Cardiac fibroblast (primary cell): Measurements from ENCODE around the gene MED16.
"Not testable (repeated sequence)": the region's sequence is repeated elsewhere in the genome, so short reads cannot be mapped to it uniquely, and the experiment has no call there.

Experiments
- DNase-seq, 2 donors: peaks; one replicate each; pipeline versions ENCODE4 v3.0.0 to v3.0.0-alpha.2; 2010; ENCODE audit warnings: low read depth in 2 of 2
- H3K4me3 ChIP-seq, 2 donors: replicated peaks in 1 of 2; 1 replicate in 1 of 2; 2 replicates in 1 of 2; pipeline ENCODE4 v1.5.1; 2011; ENCODE audit warnings: low read depth in 2 of 2, low read length in 2 of 2, mild to moderate bottlenecking in 2 of 2, moderate library complexity in 1 of 2
- TF ChIP-seq, protein P1 (sequence below): IDR thresholded peaks from one replicate; pipeline ENCODE4 v1.5.1; 2011; ENCODE audit warnings: low read depth, mild to moderate bottlenecking, low read length, inconsistent platforms

MED16 gene

GRCh38 chr19:879711-880438 lies 13.1 kb downstream of the MED16 start:
- TF ChIP-seq, protein P1, sequence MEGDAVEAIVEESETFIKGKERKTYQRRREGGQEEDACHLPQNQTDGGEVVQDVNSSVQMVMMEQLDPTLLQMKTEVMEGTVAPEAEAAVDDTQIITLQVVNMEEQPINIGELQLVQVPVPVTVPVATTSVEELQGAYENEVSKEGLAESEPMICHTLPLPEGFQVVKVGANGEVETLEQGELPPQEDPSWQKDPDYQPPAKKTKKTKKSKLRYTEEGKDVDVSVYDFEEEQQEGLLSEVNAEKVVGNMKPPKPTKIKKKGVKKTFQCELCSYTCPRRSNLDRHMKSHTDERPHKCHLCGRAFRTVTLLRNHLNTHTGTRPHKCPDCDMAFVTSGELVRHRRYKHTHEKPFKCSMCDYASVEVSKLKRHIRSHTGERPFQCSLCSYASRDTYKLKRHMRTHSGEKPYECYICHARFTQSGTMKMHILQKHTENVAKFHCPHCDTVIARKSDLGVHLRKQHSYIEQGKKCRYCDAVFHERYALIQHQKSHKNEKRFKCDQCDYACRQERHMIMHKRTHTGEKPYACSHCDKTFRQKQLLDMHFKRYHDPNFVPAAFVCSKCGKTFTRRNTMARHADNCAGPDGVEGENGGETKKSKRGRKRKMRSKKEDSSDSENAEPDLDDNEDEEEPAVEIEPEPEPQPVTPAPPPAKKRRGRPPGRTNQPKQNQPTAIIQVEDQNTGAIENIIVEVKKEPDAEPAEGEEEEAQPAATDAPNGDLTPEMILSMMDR = no peak
- H3K4me3 ChIP-seq = no peak overlapping the region
- DNase-seq = no peak

DNA sequence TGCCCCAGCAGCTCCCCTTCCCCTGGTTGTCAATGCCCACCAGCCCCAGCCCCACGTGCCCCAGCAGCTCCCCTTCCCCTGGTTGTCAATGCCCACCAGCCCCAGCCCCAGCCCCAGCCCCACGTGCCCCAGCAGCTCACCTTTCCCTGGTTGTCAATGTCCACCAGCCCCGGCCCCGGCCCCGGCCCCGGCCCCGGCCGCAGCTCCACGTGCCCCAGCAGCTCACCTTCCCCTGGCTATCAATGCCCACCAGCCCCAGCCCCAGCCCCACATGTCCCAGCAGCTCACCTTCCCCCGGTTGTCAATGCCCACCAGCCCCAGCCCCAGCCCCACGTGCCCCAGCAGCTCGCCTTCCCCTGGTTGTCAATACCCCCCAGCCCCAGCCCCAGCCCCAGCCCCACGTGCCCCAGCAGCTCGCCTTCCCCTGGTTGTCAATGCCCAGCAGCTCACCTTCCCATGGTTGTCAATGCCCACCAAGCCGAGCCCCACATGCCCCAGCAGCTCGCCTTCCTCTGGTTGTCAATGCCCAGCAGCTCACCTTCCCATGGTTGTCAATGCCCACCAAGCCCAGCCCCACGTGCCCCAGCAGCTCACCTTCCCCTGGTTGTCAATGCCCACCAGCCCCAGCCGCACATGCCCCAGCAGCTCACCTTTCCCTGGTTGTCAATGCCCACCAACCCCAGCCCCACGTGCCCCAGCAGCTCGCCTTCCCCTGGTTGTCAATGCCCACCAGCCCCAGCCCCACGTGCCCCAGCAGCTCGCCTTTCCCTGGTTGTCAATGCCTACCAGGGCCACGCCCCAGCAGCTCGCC lies 14.0 kb downstream of the MED16 start:
- not testable (repeated sequence) for H3K4me3 ChIP-seq, DNase-seq

GRCh38 chr19:877992-878660 lies 14.9 kb downstream of the MED16 start:
- DNase-seq, H3K4me3 ChIP-seq: not testable (repeated sequence)

- no peak overlapping the region for H3K4me3 ChIP-seq
- TF ChIP-seq, protein P1 = no peak
- no peak for DNase-seq
These were observed 16.1 kb downstream of the MED16 start for GRCh38 chr19:876780-877314.

GRCh38 chr19:876089-876488 lies 16.9 kb downstream of the MED16 start:
- DNase-seq = no peak
- H3K4me3 ChIP-seq = no peak overlapping the region
- TF ChIP-seq, protein P1 = no peak

DNA sequence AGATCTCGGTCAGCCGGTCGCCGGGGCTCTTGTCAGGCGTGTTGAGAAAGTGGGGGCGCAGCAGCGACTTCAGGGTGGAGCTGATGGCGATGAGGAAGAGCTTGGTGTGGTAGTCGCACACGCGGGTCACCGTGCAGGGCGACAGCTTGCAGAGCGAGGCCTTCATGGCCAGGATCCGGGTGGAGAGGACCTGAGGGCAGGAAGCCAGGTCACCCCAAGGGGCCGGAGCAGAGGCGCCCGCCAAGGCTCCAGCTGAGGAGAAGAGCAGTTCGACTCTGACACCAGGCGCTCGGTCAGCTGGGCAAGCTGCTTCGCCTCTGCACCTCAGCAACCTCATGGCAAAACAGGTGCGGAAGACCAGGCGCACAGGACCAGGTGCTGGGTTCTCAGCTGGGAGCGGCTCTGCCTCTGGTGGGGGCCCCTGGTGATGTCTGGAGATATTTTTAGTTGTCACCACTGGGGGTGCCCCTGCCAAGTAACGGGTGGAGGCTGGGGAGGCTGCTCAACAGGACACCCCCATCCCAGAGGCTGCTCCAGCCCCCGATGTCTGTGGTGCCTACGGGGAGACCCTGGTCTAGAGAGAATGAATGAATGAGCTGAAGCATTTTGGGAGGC lies 17.6 kb downstream of the MED16 start:
- DNase-seq = no peak
- no peak overlapping the region for H3K4me3 ChIP-seq
- TF ChIP-seq, protein P1 = no peak

DNA sequence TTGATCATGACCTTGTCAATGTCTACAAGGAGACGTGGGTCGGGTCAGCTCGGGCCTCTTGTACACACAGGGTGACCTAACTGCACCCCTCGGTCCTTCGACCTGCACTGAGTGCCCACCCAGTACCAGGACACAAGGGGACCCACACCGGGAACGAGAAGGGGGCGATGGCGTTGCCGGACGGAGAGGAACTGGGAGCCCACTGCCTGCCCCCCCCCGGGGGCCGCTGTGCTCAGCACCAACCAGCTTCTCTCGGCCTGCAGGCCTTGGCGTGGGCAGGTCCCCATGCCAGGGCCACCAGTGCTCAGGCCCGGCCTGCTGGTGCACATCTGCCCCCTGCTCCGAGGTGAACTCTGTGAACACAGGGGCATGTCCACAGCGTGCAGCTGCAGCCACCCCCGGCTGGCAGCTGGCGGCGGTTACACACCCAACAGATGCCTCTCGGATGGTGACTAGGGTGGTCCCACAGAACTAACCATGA lies 19.4 kb downstream of the MED16 start:
- H3K4me3 ChIP-seq = no peak overlapping the region
- no peak for DNase-seq
- TF ChIP-seq, protein P1 = no peak
